Measurements from ENCODE around the gene CAST. TPM values are rescaled to one million over a fixed set of nuclear protein-coding genes. Genes with fewer than 3 reads are reported as not detected.

CAST gene
- total RNA-seq, 1 donor from 2014 or later: 135 TPM

DNA sequence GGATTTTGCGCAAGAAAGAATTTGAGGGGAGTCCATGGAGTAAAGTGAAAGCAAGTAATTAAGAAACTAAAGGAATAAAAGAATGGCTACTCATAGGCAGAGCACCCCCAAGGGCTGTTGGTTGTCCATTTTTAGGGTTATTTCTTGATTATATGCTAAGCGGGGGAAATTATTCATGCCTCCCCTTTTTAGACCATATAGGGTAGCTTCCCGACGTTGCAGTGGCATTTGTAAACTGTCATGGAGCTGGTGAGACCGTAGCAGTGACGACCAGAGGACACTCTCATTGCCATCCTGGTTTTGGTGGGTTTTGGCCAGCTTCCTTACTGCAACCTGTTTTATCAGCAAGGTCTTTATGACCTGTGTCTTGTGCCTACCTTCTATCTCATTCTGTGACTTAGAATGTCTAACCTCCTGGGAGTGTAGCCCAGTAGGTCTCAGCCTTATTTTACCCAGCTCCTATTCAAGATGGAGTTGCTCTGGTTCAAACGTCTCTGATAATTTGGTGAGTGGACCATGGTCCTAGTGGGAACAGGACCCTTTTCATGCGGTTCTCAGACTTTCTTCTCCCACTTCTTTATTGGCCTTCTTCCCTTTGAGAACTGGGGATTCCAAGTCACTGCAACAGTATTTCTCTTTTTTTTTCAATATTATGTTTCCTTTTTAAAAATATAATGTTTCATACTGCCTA is 146.8 kb downstream of the CAST start:
- H3K4me3 ChIP-seq (ENCODE audit: low read depth, low read length): no peak overlapping the region
- no peak for DNase-seq (ENCODE audit: low read depth)
- TF ChIP-seq, protein P1, sequence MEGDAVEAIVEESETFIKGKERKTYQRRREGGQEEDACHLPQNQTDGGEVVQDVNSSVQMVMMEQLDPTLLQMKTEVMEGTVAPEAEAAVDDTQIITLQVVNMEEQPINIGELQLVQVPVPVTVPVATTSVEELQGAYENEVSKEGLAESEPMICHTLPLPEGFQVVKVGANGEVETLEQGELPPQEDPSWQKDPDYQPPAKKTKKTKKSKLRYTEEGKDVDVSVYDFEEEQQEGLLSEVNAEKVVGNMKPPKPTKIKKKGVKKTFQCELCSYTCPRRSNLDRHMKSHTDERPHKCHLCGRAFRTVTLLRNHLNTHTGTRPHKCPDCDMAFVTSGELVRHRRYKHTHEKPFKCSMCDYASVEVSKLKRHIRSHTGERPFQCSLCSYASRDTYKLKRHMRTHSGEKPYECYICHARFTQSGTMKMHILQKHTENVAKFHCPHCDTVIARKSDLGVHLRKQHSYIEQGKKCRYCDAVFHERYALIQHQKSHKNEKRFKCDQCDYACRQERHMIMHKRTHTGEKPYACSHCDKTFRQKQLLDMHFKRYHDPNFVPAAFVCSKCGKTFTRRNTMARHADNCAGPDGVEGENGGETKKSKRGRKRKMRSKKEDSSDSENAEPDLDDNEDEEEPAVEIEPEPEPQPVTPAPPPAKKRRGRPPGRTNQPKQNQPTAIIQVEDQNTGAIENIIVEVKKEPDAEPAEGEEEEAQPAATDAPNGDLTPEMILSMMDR (conservative IDR thresholded peaks at IDR 0.05; ENCODE audit: low read depth, low read length): no peak

DNA sequence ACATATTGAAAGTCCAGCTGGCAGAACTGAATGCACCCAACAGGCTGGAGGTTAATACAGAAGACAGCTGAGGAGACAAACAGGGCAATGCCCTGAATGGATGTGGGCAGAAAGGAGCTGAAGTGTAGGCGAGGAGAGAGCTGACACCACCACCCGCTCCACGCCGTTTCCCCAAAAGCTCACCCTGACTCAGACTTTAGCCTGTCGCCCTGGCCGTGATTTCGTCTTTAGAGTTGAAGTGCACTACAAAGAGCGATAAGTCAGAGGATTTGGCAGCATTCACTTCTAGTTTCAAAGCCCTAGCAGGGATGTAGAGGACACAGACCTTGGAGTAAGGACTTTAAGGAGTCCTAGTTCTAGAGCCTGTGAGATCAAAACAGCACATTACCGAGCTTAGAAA is 147.7 kb downstream of the CAST start:
- DNase-seq (ENCODE audit: low read depth): no peak
- no peak overlapping the region for H3K4me3 ChIP-seq (ENCODE audit: low read depth, low read length)
- TF ChIP-seq, protein P1 (conservative IDR thresholded peaks at IDR 0.05; ENCODE audit: low read depth, low read length): no peak

DNA sequence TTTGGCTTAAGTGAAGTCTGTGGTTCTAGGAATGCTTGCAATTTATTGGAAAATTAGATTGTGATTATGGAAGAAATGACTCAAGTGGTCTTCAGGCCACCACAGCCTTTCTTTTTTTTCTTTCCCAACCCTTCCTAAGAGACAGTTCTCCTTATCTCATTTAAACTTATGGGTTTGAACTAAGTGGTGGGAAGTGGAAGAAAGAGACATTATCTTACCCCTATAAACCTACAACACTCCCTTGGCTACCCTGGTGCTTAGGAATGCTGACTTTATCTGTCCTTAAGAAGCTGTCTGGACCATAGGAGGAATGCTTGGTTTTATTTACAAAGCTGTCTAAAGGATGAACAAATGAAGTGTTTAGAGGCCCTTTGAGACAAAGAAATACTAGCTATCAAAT is 150.7 kb downstream of the CAST start:
- TF ChIP-seq, protein P1 (conservative IDR thresholded peaks at IDR 0.05; ENCODE audit: low read depth, low read length): no peak
- H3K4me3 ChIP-seq (ENCODE audit: low read depth, low read length): no peak overlapping the region
- no peak for DNase-seq (ENCODE audit: low read depth)

DNA sequence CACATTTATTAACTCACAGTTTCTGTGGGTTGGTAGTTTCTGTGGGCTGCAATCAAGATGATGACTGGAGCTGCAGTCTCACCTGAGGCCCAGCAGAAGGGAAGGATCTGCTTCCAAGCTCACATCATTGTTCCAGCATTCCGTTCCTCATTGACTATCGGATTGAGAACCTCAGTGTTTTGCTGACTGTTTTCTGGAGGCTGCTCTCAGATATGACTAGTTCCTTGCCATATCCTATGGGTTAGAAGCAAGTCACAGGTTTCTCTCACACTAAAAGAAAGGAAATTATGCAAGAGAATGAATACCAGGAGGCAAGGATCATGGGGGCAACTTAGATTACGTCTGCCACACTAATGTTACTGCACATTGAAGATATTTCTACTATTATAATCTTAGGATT is 151.9 kb downstream of the CAST start:
- TF ChIP-seq, protein P1 (conservative IDR thresholded peaks at IDR 0.05; ENCODE audit: low read depth, low read length): no peak
- no peak for DNase-seq (ENCODE audit: low read depth)
- no peak overlapping the region for H3K4me3 ChIP-seq (ENCODE audit: low read depth, low read length)

DNA sequence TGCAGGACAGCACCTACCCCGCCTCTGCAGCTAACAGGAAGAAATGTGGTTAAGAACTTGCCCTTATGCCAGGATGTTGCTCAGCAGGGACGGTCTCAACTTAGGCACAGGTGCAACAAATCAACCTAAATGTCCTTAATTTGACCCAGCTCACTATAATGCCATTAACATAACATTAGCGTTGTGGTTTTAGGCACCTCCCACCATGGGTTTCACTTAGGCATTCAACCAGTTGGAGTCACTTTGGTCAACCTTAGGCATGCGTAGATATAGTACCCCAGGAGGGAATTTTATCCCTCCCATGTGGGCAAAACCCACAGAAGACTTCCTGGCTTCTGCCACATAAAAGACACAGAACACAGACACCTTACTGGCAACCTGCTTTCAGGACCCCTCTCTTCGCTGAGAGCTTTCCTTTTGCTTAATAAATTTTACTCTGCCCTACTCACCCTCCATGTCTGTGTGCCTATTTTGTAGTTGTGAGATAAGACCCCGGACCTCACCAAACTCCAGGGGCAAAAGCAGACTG is 154.3 kb downstream of the CAST start:
- TF ChIP-seq, protein P1 (conservative IDR thresholded peaks at IDR 0.05; ENCODE audit: low read depth, low read length): no peak
- no peak overlapping the region for H3K4me3 ChIP-seq (ENCODE audit: low read depth, low read length)
- DNase-seq (ENCODE audit: low read depth): no peak

DNA sequence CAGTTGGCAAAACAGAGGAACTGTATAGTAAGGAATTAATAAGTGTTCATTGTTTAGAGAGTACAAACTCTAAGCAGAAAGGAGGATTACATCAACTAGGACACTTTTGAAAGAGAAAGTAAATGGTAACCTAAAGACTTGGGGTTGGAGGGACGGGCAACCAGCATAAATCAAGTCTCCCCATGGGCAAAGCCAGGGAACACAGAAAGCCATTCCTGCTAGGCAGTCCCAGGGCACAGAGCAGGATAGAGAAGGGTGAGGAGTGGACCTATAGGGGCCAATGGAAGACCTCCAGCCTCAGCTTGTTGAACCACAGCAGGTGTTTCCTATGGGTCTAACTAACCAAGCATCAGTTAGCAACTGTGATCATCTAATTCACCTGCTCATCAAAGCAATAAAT is 154.8 kb downstream of the CAST start:
- DNase-seq (ENCODE audit: low read depth): no peak
- TF ChIP-seq, protein P1 (conservative IDR thresholded peaks at IDR 0.05; ENCODE audit: low read depth, low read length): no peak
- H3K4me3 ChIP-seq (ENCODE audit: low read depth, low read length): no peak overlapping the region

DNA sequence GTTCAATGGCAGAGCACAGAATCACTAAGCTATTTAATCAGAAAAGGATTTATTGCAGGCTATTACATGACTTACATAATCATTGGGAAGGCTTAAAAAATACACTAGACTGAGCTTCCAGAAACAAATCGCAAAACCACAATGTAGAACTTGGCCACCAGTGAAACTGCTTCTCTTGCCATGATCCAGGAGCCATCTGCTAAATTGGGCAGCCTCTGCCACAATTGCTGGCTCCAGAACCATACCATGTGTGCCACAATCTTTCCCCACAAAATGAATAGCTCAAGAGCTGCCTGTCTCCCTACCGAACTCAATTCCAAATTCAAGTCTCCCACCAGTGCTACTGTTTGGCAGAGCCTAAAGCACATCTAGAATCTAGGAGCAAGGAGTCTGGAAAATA is 155.3 kb downstream of the CAST start:
- TF ChIP-seq, protein P1 (conservative IDR thresholded peaks at IDR 0.05; ENCODE audit: low read depth, low read length): no peak
- DNase-seq (ENCODE audit: low read depth): no peak
- H3K4me3 ChIP-seq (ENCODE audit: low read depth, low read length): no peak overlapping the region
